H1 (cell line): ENCODE measurements around the gene FASTKD3.

Experiments used
- EZH2 ChIP-seq: fragments of 200-600 bp; sonication (generic); IDR thresholded peaks from 2 replicates; pipeline ENCODE4 v1.7.1; 2012; ENCODE audit warnings: low read depth, mild to moderate bottlenecking, moderate library complexity, low read length, inconsistent platforms; ENCODE audit not compliant: severe bottlenecking
- FOSL1 ChIP-seq: IDR thresholded peaks from 2 replicates; pipeline ENCODE4 v1.6.1; 2011; ENCODE audit warnings: mild to moderate bottlenecking, low read depth, low read length, moderate library complexity; ENCODE audit not compliant: insufficient read depth
- HDAC6 ChIP-seq: IDR thresholded peaks from one replicate; pipeline ENCODE4 v1.7.1; 2012; ENCODE audit warnings: low read depth, mild to moderate bottlenecking, inconsistent platforms, low read length, moderate library complexity
- JUND ChIP-seq: IDR thresholded peaks from 2 replicates; pipeline ENCODE4 v1.6.1; 2011; ENCODE audit warnings: mild to moderate bottlenecking, improper control_type of control experiment, low read length
- KDM5A ChIP-seq: fragments of 200-600 bp; IDR thresholded peaks from 2 replicates; pipeline ENCODE4 v1.7.1; 2012; ENCODE audit warnings: mild to moderate bottlenecking, low read length, inconsistent platforms, mixed read lengths
- POLR2A ChIP-seq, 2 experiments: IDR thresholded peaks; 1 replicate in 1 of 2; 2 replicates in 1 of 2; pipeline ENCODE4 v1.6.1; 2011; ENCODE audit warnings: low read depth in 2 of 2, low read length in 2 of 2, mild to moderate bottlenecking in 2 of 2; ENCODE audit errors: control extremely low read depth in 1 of 2
- SIN3A ChIP-seq, 2 experiments: IDR thresholded peaks in 1 of 2; conservative IDR thresholded peaks in 1 of 2; 2 replicates each; pipeline ENCODE4 v1.6.1; 2011 to 2012; ENCODE audit warnings: low read length in 2 of 2, improper control_type of control experiment in 1 of 2, low read depth in 1 of 2, mild to moderate bottlenecking in 1 of 2
- SP2 ChIP-seq: IDR thresholded peaks from 2 replicates; pipeline ENCODE4 v1.6.1; 2012; ENCODE audit warnings: mild to moderate bottlenecking, low read length, inconsistent platforms
- TAF1 ChIP-seq: IDR thresholded peaks from 2 replicates; pipeline ENCODE4 v1.6.1; 2011; ENCODE audit warnings: mild to moderate bottlenecking, low read depth, low read length
- TF ChIP-seq, protein P1 (sequence below), 3 experiments: IDR thresholded peaks; 1 replicate in 2 of 3; 2 replicates in 1 of 3; pipeline versions ENCODE4 v1.5.1 to v1.6.1; 2011; ENCODE audit warnings: low read length in 3 of 3, mild to moderate bottlenecking in 3 of 3, inconsistent platforms in 2 of 3, low read depth in 1 of 3, moderate library complexity in 1 of 3; ENCODE audit not compliant: insufficient read depth in 1 of 3; ENCODE audit errors: control extremely low read depth in 1 of 3
- TF ChIP-seq, protein P2 (sequence below): IDR thresholded peaks from 2 replicates; pipeline ENCODE4 v1.6.1; 2012; ENCODE audit warnings: low read length, inconsistent platforms

GRCh38 chr5:7904170-7904569, 35.3 kb upstream of the FASTKD3 start:
- TF ChIP-seq SIN3A (conservative IDR thresholded peaks at IDR 0.05 in 1 of 2, IDR thresholded peaks at IDR 0.05 in 1 of 2; ENCODE audit: low read depth in 1 of 2, low read length in 2 of 2), result no peak
- no peak for TF ChIP-seq TAF1
- TF ChIP-seq, protein P1, sequence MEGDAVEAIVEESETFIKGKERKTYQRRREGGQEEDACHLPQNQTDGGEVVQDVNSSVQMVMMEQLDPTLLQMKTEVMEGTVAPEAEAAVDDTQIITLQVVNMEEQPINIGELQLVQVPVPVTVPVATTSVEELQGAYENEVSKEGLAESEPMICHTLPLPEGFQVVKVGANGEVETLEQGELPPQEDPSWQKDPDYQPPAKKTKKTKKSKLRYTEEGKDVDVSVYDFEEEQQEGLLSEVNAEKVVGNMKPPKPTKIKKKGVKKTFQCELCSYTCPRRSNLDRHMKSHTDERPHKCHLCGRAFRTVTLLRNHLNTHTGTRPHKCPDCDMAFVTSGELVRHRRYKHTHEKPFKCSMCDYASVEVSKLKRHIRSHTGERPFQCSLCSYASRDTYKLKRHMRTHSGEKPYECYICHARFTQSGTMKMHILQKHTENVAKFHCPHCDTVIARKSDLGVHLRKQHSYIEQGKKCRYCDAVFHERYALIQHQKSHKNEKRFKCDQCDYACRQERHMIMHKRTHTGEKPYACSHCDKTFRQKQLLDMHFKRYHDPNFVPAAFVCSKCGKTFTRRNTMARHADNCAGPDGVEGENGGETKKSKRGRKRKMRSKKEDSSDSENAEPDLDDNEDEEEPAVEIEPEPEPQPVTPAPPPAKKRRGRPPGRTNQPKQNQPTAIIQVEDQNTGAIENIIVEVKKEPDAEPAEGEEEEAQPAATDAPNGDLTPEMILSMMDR (IDR thresholded peaks at IDR 0.05; ENCODE audit: control extremely low read depth in 1 of 3, insufficient read depth in 1 of 3, low read depth in 1 of 3, low read length in 3 of 3), result no peak
- no peak for TF ChIP-seq FOSL1
- no peak for TF ChIP-seq EZH2
- TF ChIP-seq, protein P2, sequence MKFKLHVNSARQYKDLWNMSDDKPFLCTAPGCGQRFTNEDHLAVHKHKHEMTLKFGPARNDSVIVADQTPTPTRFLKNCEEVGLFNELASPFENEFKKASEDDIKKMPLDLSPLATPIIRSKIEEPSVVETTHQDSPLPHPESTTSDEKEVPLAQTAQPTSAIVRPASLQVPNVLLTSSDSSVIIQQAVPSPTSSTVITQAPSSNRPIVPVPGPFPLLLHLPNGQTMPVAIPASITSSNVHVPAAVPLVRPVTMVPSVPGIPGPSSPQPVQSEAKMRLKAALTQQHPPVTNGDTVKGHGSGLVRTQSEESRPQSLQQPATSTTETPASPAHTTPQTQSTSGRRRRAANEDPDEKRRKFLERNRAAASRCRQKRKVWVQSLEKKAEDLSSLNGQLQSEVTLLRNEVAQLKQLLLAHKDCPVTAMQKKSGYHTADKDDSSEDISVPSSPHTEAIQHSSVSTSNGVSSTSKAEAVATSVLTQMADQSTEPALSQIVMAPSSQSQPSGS, result no peak
- no peak for TF ChIP-seq KDM5A
- no peak for TF ChIP-seq HDAC6
- no peak for TF ChIP-seq POLR2A (IDR thresholded peaks at IDR 0.05; ENCODE audit: control extremely low read depth in 1 of 2, low read depth in 2 of 2, low read length in 2 of 2)
- no peak for TF ChIP-seq SP2
- 0 out of 2 replicates have a peak, but pooled peaks have one; percentile 25 for TF ChIP-seq JUND
